ENCODE measurements around the gene CLDN16.

CLDN16 gene

DNA sequence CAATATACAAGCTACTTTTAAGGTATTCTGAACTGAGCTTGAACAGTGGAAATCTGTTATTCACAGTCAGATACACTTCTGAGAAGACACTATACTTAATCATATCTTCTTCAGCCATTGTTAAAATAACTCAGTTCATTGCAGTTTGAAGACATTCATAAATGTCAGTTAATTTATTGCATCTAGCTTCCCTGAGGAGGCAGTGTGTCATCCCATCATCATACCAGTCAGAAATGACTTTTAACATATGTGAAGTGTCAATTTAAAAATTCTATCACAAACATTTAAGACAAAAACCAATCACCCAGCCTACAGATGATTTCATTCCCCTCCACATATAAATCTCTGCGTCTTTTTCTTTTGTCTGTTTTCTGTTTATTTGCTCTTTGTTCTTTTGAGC, 54.3 kb downstream of the CLDN16 start:
- H3K4me1 Mint-ChIP-seq: no peaks in the 10 kb centered on the region
- H3K4me3 Mint-ChIP-seq: no peak overlapping the region
- H3K27ac Mint-ChIP-seq: no peak overlapping the region
- peaks cover 1 to 4% of the 10 kb centered on the region in 2 donors for H3K27me3 Mint-ChIP-seq
- DNase-seq (no peak), ATAC-seq (replicated peaks) (no peak)
- H3K9me3 Mint-ChIP-seq: no peaks in the 10 kb centered on the region
- no peaks in the 10 kb centered on the region for H3K36me3 Mint-ChIP-seq

DNA sequence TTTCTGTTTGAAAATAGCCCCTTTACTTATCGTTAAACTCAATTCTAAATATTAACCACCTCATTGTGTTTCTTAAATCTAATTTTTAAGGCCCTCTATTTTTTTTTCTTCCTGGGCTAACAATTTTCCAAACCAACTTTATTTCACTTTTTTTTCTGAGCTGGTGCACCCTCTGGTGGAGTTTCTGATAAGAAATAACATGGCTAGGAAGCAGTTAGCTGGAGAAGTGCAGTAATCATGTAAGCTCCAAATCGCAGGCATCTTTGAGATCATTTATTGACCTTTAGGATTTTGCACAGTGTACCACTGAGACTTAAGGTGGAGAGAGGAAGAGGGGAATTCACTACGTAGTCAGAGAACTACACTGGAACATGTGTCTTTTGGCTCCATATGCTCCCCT, 55.3 kb downstream of the CLDN16 start:
- Mint-ChIP-seq H3K4me1 (no peaks in the 10 kb centered on the region), H3K4me3 (no peak overlapping the region), H3K27ac (no peak overlapping the region), H3K9me3 (no peaks in the 10 kb centered on the region), H3K27me3 (peaks cover 0 to 4% of the 10 kb centered on the region in 2 donors), H3K36me3 (no peaks in the 10 kb centered on the region)
- ATAC-seq (replicated peaks): no peak
- DNase-seq: no peak

GRCh38 chr3:190444006-190444405, 56.0 kb downstream of the CLDN16 start:
- Mint-ChIP-seq H3K27me3 (peaks cover 0 to 8% of the 10 kb centered on the region in 2 donors), H3K4me1 (no peaks in the 10 kb centered on the region), H3K27ac (no peak overlapping the region), H3K36me3 (no peaks in the 10 kb centered on the region), H3K4me3 (no peak overlapping the region), H3K9me3 (no peaks in the 10 kb centered on the region)
- ATAC-seq (replicated peaks): no peak
- no peak for DNase-seq

DNA sequence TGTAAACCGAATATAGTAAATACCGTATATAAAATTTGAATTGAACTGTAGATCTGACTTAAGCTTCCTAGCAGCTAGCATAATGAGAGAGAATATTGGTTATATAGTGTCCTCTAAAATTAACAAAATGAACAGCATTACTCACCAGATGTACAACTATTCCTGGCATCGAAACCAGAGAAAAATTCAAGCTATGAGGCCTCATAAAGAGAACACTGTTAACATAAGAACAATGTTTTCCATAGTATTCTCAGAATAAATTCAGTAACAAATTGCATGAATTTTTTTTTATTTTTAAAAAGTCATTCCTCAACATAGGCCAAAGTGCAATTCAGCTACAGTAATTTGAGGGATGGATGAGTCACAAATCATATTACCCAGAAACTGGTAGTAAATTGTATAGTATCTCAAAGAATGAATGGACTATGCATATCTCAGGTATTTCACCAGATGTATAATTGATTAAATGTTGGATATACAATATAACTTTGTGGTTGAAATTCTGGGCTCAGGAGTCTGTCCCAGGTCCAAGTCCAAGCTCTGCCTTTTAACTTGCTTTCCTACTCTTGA, 56.7 kb downstream of the CLDN16 start:
- Mint-ChIP-seq H3K4me1 (no peaks in the 10 kb centered on the region), H3K27me3 (peaks cover 0 to 8% of the 10 kb centered on the region in 2 donors), H3K9me3 (no peaks in the 10 kb centered on the region), H3K4me3 (no peak overlapping the region), H3K36me3 (no peaks in the 10 kb centered on the region), H3K27ac (no peak overlapping the region)
- DNase-seq (no peak), ATAC-seq (replicated peaks) (no peak)

GRCh38 chr3:190446573-190447279, 58.8 kb downstream of the CLDN16 start:
- H3K9me3 Mint-ChIP-seq: no peaks in the 10 kb centered on the region
- H3K4me3 Mint-ChIP-seq: no peak overlapping the region

GRCh38 chr3:190448256-190448655, 60.3 kb downstream of the CLDN16 start:
- H3K27ac Mint-ChIP-seq: no peak overlapping the region
- H3K9me3 Mint-ChIP-seq: no peaks in the 10 kb centered on the region
- H3K36me3 Mint-ChIP-seq: no peaks in the 10 kb centered on the region
- peaks cover 0 to 8% of the 10 kb centered on the region in 2 donors for H3K27me3 Mint-ChIP-seq
- ATAC-seq (replicated peaks): no peak
- no peaks in the 10 kb centered on the region for H3K4me1 Mint-ChIP-seq
- no peak overlapping the region for H3K4me3 Mint-ChIP-seq
- no peak for DNase-seq

More at GRCh38 chr3:190446573-190447279, 58.8 kb downstream of the CLDN16 start:
- Mint-ChIP-seq H3K27ac (no peak overlapping the region), H3K4me1 (no peaks in the 10 kb centered on the region), H3K27me3 (peaks cover 0 to 8% of the 10 kb centered on the region in 2 donors), H3K36me3 (no peaks in the 10 kb centered on the region)
- ATAC-seq (replicated peaks): no peak
- DNase-seq: no peak

- peaks cover 0 to 8% of the 10 kb centered on the region in 2 donors for H3K27me3 Mint-ChIP-seq
- ATAC-seq (replicated peaks): no peak
- no peaks in the 10 kb centered on the region for H3K9me3 Mint-ChIP-seq
- H3K27ac Mint-ChIP-seq: no peak within 1 kb of the TSS
- H3K4me3 Mint-ChIP-seq: no peak within 1 kb of the TSS
- DNase-seq: no peak
- H3K36me3 Mint-ChIP-seq: no peaks in the 10 kb centered on the region
- H3K4me1 Mint-ChIP-seq: no peaks in the 10 kb centered on the region
These were observed 61.8 kb downstream of the CLDN16 start, which contains the start of gene TMEM207 for GRCh38 chr3:190449801-190450200. Gene TMEM207, minus strand, starts transcription at chr3:190449901. Its CDS starts 92 bp downstream, at chr3:190449809.

DNA sequence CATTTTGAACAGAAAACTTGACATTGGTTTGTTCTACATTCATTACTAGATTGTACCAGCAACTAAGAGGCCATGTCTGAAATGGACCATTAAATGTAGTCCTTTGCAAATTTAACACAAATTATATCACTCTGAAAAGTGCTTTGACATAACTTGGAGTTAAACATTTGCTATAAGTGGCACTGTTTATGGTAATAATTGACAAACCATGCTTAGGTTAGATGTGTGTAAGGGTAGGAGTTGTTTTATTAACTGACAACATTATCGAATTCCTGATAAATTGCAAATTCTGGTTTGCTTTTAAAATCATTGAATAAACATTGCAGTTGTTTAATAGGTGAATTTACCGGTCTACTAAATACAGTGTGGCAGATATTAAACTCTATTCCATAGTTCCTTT, 67.9 kb downstream of the CLDN16 start:
- H3K36me3 Mint-ChIP-seq: no peaks in the 10 kb centered on the region
- no peak for DNase-seq

DNA sequence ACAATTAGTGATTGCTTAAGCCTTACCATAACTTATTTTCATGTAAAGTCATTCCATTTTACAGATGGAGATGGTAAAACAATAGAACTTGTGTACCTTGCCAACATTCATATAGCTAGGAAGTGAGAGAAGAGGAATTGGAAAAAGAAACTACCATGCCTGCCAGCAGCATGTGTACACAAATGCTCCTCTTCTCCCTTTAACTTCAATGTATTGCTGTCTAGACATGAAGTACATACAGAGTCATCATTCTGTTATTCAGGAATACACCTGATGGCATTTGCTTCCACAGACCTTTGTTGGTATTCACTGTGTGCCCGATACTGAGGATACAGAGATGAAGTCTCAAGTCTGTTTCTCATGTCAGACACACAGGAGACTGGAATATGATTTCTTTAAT, 68.8 kb downstream of the CLDN16 start:
- Mint-ChIP-seq H3K9me3 (no peaks in the 10 kb centered on the region), H3K27ac (no peak overlapping the region), H3K4me1 (no peaks in the 10 kb centered on the region), H3K4me3 (no peak overlapping the region), H3K36me3 (no peaks in the 10 kb centered on the region), H3K27me3 (peaks cover 4 to 8% of the 10 kb centered on the region in 2 donors)
- DNase-seq: no peak
- no peak for ATAC-seq (replicated peaks)

More for the DNA sequence above, 67.9 kb downstream of the CLDN16 start:
- no peaks in the 10 kb centered on the region for H3K4me1 Mint-ChIP-seq
- H3K27me3 Mint-ChIP-seq: peaks cover 4 to 8% of the 10 kb centered on the region in 2 donors
- H3K9me3 Mint-ChIP-seq: no peaks in the 10 kb centered on the region
- no peak overlapping the region for H3K4me3 Mint-ChIP-seq
- ATAC-seq (replicated peaks): no peak
- no peak overlapping the region for H3K27ac Mint-ChIP-seq

DNA sequence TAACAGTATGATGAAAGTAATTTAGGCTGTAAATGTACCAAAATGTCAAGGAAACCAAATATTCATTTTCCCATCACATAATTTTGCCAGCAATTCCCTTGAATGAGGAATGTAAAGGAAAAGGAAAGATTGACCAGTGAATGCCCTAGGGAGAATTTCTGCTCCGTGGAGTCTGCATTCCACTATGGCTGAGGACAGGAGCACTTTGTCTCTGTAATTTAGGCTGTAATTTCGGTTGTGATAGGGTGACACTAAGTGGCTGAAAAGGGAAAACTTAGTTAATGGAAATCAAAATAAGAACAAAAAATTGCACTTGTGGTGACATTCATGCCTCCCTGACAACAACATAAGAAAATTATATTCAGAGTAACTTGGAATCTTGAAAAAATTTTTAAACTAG, 70.1 kb downstream of the CLDN16 start:
- Mint-ChIP-seq H3K9me3 (no peaks in the 10 kb centered on the region), H3K27me3 (peaks cover 4 to 8% of the 10 kb centered on the region in 2 donors), H3K4me1 (no peaks in the 10 kb centered on the region), H3K4me3 (no peak overlapping the region), H3K27ac (no peak overlapping the region), H3K36me3 (no peaks in the 10 kb centered on the region)
- DNase-seq (no peak), ATAC-seq (replicated peaks) (no peak)

All from stimulated activated naive B cell treated with anti-CD40 and anti-IgM and Interleukin-4, amounts not matched to agents 10 μg/mL and 1 μg/mL and 100 μg/mL, for 72 hours (primary cell).